Cerebellar cortex (tissue), 1 donor: ENCODE data around the gene HCN2.
"Not testable (repeated sequence)": the region's sequence is repeated elsewhere in the genome, so short reads cannot be mapped to it uniquely, and the experiment has no call there.

Source experiments
- DNase-seq: peaks from one replicate; pipeline ENCODE4 v3.0.0-alpha.2; 2015; ENCODE audit warnings: low spot score

HCN2 gene

GRCh38 chr19:571566-571974 lies 18.1 kb upstream of the HCN2 start:
- DNase-seq: peak; percentile 77

GRCh38 chr19:572140-572742 lies 17.4 kb upstream of the HCN2 start, which contains the start of gene BSG:
TSS of gene BSG (plus strand) at chr19:572596. CDS start at chr19:572635, 39 bp downstream.
- peak; percentile 96 for DNase-seq

GRCh38 chr19:572743-573518 lies 16.8 kb upstream of the HCN2 start:
- DNase-seq: no peak

- no peak for DNase-seq
These were observed 16.2 kb upstream of the HCN2 start for GRCh38 chr19:573519-573825.

GRCh38 chr19:574658-575526 lies 14.8 kb upstream of the HCN2 start:
- peak; percentile 47 for DNase-seq

DNA sequence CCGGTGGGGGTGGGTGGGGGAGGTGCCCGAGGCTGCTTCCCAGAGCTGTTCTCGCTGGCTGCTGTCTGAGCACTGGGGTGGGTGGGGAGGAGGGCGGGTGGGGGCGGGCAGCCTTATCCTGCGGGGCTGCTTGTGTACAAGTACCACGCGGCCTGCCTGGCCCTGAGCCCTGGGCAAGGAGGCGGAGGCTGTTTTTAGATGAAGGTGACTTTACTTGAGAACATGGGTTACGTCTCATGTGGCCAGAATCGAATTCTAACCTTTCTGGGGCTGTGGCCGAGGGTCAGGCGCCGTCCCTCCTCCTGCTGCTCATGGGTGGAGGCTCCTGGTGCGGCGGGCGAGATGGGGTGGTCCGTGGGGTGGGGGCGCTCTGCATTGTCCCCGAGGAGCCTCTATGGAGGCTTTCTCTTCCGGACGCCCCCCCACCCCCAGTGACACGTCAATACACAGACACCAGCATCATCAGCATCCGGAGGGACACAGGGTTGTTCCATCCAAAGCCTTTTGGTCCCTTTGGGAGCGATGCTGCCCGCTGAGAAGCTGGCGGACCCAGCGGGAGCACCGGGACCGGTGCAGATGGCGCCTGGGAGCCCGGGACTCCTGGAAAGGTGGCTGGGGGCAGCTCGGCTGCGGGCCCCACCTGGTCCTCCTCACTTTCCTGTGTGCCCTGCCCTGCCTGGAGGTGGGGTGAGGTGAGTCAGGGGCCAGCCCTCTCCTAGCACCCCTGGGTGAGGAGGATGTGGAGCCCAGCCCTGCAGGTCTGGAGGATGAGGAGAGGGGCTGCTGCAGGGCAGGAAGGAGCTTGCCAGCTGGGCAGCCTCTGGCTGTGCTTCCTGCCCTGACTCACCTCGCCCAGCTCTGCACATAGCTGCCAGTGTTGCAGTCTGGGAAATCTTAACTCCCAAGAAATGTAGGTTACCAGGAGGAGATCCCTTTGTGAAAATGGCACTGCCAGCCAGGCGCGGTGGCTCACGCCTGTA lies 13.9 kb upstream of the HCN2 start:
- no peak for DNase-seq

DNA sequence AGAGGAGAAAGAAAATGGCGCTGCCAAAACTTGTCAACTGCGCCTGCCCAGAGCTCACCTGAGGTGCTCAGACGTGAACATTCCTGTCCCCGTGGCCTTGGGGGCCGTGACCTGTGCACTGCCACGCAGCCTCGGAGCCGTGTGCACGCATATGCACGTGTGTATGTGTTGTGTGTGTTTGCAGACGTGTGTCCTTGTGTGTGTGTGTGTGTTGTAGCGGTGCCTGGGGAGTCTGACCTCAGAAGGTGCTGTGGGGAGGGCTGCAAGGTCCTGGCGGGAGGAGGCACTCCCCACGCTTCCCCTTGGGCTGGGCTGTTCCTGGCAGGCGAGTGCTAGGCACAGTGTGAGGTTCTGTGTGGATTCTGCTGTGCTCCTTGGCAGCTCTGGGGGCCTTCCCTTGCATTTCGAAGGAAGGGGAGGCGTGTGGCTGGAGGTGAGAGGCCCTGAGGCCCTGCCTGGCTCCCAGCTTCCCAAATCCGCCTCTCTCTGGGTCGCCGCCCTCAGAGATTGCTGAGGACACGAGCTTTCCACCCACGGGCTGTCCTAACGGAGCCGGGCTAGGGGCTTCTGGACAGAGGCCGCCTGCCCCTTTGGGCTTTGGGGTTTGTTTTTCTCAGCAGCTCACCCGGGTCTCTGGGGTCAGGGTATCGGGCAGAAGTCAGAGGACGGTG lies 12.8 kb upstream of the HCN2 start:
- DNase-seq: no peak

DNA sequence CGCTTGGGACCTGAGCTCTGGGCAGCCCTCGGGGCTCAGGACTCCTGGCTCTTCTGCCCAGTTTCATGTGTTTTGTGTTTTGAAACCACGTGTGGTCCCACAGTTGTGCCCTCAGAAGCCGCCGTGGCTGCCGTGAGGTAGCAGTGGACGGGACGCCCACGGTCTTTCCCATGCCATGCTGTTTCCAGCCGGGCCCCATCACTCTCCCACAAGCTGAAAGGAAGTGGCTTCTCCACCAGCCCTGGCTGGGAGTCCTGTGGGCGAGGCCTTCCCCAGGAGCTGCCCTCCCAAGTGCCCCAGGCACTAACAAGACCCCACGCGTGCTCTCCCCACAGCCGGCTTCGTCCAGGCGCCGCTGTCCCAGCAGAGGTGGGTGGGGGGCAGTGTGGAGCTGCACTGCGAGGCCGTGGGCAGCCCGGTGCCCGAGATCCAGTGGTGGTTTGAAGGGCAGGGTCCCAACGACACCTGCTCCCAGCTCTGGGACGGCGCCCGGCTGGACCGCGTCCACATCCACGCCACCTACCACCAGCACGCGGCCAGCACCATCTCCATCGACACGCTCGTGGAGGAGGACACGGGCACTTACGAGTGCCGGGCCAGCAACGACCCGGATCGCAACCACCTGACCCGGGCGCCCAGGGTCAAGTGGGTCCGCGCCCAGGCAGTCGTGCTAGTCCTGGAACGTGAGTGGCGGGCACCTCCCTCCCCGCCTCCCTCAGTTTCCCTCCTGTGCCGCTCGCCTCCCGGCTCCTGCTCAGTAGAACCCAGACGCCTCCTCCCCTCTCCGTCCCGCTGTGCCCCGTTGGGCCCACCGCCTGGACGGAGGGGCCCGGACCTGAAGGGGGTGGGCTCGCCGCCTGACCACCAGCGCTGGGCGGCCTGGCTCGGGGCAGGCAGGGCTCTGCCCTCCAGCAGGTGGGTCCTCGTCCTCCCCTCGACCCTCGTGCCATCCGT lies 12.0 kb upstream of the HCN2 start:
- DNase-seq: no peak

DNA sequence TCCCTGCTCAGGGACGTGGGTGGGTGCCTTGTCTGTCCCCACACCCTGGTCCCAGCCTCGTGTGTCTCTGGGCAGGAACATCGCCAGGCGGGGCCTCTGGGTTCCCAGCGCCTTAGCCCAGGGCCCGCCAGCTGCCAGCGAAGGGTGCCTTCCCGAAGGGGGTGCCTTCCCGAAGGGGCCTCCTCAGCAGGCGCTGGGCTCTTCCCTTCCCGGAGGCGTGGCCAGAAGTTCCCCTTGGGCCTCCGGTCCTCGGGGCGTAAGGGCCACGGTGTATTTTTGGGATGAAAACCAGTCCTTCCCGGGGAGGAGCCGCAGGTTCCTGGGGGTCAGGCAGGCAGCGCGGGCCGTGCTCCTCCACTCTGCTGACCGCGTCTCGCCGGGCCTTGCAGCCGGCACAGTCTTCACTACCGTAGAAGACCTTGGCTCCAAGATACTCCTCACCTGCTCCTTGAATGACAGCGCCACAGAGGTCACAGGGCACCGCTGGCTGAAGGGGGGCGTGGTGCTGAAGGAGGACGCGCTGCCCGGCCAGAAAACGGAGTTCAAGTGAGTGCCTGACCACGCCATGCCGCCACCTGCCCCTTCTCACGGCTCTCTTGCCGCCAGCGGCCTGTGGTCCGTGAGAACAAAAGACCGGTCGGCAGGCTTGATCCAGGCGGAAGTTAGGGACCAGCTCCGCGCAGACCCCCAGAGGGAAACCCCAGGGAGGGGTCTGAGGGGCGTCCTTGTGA lies 10.4 kb upstream of the HCN2 start:
- DNase-seq: no peak

DNA sequence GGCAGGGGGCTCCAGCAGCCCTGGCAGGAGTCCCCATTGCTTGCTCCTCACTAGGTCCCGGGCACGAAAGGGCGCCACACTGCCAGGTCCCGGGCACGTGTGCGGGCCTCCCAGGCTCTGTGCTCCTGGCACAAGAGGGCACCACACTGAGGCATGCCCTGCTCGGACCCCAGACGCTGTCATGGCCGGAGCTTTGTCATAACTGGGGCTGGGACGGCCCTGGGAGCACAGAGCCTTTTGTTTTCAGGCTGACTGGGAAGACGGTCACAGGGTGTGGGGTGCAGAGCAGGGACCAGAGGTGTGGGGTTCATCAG lies 9.9 kb upstream of the HCN2 start:
- no peak for DNase-seq

DNA sequence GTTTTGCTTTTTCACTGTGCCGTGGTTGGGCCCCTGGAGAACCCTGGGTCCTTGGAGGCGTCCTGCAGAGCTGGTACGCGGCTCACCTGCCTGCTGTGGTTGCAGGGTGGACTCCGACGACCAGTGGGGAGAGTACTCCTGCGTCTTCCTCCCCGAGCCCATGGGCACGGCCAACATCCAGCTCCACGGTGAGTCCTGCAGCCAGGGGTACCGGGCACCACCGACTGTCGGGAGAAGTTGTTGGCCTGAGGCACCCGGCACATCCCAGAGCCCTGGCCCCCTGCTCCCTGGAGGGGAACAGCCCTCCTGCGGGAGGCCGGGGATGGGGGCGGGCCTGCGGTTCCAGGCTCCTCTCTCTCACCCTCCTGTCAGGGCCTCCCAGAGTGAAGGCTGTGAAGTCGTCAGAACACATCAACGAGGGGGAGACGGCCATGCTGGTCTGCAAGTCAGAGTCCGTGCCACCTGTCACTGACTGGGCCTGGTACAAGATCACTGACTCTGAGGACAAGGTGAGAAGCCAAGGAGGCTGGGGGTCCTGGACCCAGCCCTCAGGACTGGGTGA lies 9.3 kb upstream of the HCN2 start:
- no peak for DNase-seq

DNA sequence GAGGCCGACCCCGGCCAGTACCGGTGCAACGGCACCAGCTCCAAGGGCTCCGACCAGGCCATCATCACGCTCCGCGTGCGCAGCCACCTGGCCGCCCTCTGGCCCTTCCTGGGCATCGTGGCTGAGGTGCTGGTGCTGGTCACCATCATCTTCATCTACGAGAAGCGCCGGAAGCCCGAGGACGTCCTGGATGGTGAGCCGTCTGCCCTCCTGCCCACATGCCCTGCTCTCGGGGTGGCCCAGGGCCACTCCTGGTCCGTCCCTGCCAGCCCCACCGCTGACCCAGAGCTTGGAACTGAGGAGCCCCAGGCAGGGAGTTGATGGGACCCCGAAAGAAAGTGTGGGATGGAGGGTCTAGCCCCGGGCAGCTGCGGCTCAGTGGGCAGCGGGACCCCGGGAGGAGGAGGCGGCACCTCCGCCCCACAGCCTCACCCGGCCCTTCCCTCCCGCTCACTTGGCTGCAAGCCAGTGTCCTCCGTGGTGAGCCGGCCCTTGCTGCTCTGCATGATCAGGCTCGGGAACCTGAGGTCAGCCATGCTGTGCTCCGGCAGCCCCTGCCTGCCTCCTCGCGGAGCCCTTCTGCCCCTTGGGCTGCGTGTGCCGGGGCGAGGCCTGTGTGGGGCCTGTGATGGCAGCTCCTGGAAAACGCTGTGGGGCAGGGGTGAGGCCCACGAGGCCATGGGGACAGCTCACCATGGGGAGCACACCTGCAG lies 8.1 kb upstream of the HCN2 start:
- DNase-seq: no peak

DNA sequence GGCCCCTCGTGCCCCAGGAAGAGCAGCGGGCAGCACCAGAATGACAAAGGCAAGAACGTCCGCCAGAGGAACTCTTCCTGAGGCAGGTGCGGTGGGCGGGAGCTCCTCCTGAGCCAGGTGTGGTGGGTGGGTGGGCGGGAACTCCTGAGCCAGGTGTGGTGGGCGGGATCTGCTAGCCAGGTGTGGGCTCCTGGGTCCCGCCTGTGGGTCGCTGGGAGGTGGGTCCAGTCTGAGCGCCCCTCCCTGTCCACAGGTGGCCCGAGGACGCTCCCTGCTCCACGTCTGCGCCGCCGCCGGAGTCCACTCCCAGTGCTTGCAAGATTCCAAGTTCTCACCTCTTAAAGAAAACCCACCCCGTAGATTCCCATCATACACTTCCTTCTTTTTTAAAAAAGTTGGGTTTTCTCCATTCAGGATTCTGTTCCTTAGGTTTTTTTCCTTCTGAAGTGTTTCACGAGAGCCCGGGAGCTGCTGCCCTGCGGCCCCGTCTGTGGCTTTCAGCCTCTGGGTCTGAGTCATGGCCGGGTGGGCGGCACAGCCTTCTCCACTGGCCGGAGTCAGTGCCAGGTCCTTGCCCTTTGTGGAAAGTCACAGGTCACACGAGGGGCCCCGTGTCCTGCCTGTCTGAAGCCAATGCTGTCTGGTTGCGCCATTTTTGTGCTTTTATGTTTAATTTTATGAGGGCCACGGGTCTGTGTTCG lies 7.0 kb upstream of the HCN2 start:
- no peak for DNase-seq

- DNase-seq: no peak
These were observed 6.3 kb upstream of the HCN2 start for GRCh38 chr19:583198-583967.

- no peak for DNase-seq
These were observed 5.8 kb upstream of the HCN2 start for GRCh38 chr19:583968-584239.

DNA sequence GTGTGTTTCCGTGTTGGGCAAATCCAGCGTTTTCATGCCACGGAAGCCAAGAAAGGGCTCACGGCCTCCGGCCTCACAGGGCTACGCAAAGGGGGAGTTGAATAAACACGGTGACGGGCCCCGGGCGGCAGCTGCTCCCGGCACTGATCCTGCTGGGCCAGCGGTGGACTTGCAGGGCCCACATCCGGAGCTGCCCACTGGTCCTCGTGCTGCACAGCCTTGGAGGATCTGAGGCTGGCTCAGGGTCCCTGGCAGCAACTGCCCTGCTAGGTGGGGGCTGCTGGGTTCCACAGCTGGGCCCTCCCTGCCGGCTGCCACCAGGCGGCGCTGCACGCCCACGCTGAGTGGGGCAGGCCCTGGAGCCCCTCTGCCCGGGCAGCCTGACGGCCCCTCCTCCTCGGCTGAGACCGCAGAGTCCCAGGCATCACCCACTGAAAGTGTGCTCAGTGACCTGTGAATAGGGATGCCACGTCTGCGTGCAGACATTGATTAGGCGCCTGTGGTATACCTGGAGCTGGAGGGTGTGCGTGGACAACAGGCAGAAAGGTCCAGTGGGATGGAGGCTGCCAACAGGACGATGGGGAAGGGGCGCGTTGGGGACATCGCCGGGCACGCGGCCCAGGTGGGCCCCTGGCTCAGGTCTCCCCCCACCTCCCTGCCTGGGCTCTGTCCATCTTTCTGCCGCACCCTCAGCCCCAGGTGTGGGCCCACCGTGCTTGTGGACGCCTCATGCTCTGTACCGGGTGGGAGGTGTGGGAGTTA lies 5.3 kb upstream of the HCN2 start:
- DNase-seq: peak; percentile 52

- DNase-seq: not testable (repeated sequence)
These were observed 4.5 kb upstream of the HCN2 start for GRCh38 chr19:585146-585545.
